Suprapubic skin (tissue), 4 donors: ENCODE results near the gene MMP24.

Experiments
- CTCF ChIP-seq, 2 donors: fragments of 200-600 bp in 1 of 2; fragments of 450-650 bp in 1 of 2; sonication (generic) in 1 of 2; IDR thresholded peaks; one replicate each; pipeline ENCODE4 v1.5.1; 2016 to 2019; ENCODE audit warnings: antibody characterized with exemption in 2 of 2, mild to moderate bottlenecking in 1 of 2, moderate library complexity in 1 of 2
- EP300 ChIP-seq: sonication (generic); formaldehyde crosslinking; IDR thresholded peaks from one replicate; pipeline ENCODE4 v1.6.1; 2017; ENCODE audit warnings: antibody characterized with exemption
- POLR2A ChIP-seq, 2 donors: fragments of 450-650 bp; IDR thresholded peaks; one replicate each; pipeline ENCODE4 v1.6.1; 2017; ENCODE audit warnings: antibody characterized with exemption in 2 of 2, mild to moderate bottlenecking in 2 of 2, moderate library complexity in 2 of 2
- POLR2AphosphoS5 ChIP-seq, 3 donors: sonication (generic); formaldehyde crosslinking; IDR thresholded peaks; one replicate each; pipeline ENCODE4 v1.6.1; 2017; ENCODE audit warnings: antibody characterized with exemption in 3 of 3

DNA sequence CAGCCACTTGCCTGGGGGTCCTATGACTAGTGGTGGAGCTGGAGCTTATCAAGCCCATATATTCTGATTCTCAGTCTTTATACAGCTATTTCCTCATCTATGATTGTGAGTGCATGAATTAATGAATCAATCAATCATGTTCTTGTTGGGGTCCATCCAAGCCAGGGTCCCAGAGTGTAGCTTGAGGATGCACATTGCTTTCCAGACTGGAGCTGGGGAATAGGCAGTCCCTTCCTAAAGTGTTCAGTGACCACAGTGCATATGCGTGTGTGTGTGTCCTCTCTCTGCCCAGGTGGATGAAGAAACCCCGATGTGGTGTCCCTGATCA lies 25.1 kb downstream of the MMP24 start:
- TF ChIP-seq CTCF (IDR thresholded peaks at IDR 0.05) (no peak), POLR2A (IDR thresholded peaks at IDR 0.05) (no peak), EP300 (no peak), POLR2AphosphoS5 (IDR thresholded peaks at IDR 0.05) (no peak)
